Activated T-cell treated with anti-CD3 and anti-CD28 coated beads, Interleukin-2, amount 50 U/mL, for 1 hour (primary cell): ENCODE data around the gene MAN2C1.
"Not testable (repeated sequence)": the region's sequence is repeated elsewhere in the genome, so short reads cannot be mapped to it uniquely, and the experiment has no call there.

ENCODE experiments used
- DNase-seq: peaks from one replicate; pipeline ENCODE4 v3.0.0-alpha.2; 2020

The MAN2C1 gene

GRCh38 chr15:75342221-75342620, 26.2 kb downstream of the MAN2C1 start:
- no peak for DNase-seq

GRCh38 chr15:75339531-75340240, 28.7 kb downstream of the MAN2C1 start:
- no peak for DNase-seq

GRCh38 chr15:75338661-75339240, 29.7 kb downstream of the MAN2C1 start:
- no peak for DNase-seq

- DNase-seq, result peak; percentile 64
Observed at GRCh38 chr15:75335705-75336355, 32.6 kb downstream of the MAN2C1 start, which contains the start of gene COMMD4. Gene COMMD4, plus strand, starts transcription at chr15:75336063. Its CDS starts 27 bp downstream, at chr15:75336090.

GRCh38 chr15:75335313-75335704, 33.1 kb downstream of the MAN2C1 start:
- no peak for DNase-seq

- not testable (repeated sequence) for DNase-seq
Observed at GRCh38 chr15:75333654-75334419, 34.6 kb downstream of the MAN2C1 start.

GRCh38 chr15:75332093-75332492, 36.3 kb downstream of the MAN2C1 start:
- DNase-seq, result not testable (repeated sequence)

- no peak for DNase-seq
Observed at GRCh38 chr15:75329571-75329970, 38.8 kb downstream of the MAN2C1 start.

- no peak for DNase-seq
Observed at GRCh38 chr15:75328493-75329314, 39.7 kb downstream of the MAN2C1 start.

GRCh38 chr15:75327491-75327890, 40.9 kb downstream of the MAN2C1 start:
- no peak for DNase-seq

GRCh38 chr15:75327005-75327404, 41.4 kb downstream of the MAN2C1 start:
- no peak for DNase-seq

- no peak for DNase-seq
Observed at GRCh38 chr15:75325922-75326321, 42.5 kb downstream of the MAN2C1 start.

GRCh38 chr15:75321711-75322110, 46.7 kb downstream of the MAN2C1 start:
- DNase-seq, result no peak

- DNase-seq, result not testable (repeated sequence)
Observed at GRCh38 chr15:75319231-75319897, 49.0 kb downstream of the MAN2C1 start.

- no peak for DNase-seq
Observed at GRCh38 chr15:75314552-75315290, 53.7 kb downstream of the MAN2C1 start.

GRCh38 chr15:75313116-75313845, 55.1 kb downstream of the MAN2C1 start:
- DNase-seq, result no peak

- DNase-seq, result not testable (repeated sequence)
Observed at GRCh38 chr15:75312548-75312947, 55.9 kb downstream of the MAN2C1 start.

- no peak for DNase-seq
Observed at GRCh38 chr15:75309711-75310110, 58.7 kb downstream of the MAN2C1 start.

GRCh38 chr15:75307778-75308390, 60.5 kb downstream of the MAN2C1 start:
- no peak for DNase-seq

- no peak for DNase-seq
Observed at GRCh38 chr15:75306188-75306587, 62.2 kb downstream of the MAN2C1 start.
